Activated CD8-positive, alpha-beta memory T cell treated with anti-CD3 and anti-CD28 coated beads for 24 hours (primary cell): ENCODE measurements around the gene UBQLN4.

Source experiments
- DNase-seq: peaks from one replicate; pipeline ENCODE4 v3.0.0-alpha.2; 2020

The UBQLN4 gene

GRCh38 chr1:156009404-156009803, 44.2 kb downstream of the UBQLN4 start:
- no peak for DNase-seq

DNA sequence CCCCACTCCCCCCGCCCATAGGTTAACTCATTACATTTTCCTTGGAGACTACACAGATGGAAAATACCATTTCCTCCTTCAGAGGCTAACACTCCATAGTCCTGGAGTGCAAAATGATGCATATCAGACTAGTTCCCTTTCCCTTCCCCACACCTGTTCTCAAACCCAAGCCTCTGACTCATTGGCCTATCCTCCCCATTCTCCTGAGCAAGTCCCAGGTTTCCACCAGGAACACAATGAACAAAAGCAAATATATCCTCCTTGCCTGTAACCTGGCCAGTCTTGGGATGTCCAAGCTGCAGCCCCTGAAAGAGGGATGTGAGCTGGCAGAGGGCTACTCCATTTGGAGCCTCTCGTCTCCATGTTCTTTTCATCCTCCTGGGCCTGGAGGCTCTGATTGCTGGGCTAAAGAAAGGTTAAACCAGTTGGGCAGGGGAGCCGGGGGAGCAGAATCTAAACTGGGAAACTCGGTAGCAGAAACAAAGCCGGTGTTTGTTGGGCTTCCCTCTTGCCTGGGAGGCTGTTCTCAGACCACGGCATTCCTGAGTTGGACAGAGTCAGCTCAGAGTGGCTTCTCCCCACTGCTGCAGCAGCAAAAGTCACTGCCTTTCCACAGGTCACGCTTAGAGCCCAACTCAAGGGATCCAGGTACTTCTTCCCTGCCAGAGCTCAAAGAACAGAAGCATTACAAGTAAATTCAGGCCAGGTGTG, 46.8 kb downstream of the UBQLN4 start:
- DNase-seq, result no peak

DNA sequence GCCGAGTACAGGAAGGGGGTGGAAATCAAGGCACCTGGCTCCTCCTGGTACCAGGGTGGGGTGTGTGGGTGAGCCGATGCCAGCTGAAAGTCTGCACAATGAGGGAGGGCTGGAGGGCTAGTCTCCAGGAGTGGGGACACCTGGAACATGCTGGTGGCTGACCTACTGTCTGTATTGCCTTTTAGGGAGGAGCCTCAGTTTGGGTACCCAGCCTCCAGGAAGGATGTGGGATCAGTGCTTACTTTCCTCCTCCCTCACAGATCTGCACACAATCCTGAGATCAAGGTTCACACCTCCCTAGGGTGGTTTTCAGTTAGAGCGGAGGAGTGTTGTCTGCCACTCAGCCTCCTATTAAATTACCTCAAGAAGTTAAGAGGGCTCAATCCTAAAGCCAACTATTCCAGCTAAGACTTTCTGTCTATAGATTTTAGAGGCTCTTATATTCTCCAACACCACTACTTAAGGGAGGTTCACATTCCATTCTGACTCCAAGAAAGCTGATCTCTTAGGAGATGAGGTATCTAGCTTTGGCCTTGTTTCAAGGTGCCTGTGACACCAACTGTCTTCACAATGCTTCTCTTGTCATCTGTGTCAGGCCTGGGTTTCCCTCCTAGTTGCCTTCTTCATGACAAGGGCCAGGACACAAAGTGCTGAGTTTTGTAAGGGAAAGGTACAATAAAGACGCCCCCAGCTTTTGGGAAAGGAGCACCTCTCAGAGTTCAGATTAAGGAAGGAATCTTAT, 48.6 kb downstream of the UBQLN4 start:
- peak; percentile 62 for DNase-seq

DNA sequence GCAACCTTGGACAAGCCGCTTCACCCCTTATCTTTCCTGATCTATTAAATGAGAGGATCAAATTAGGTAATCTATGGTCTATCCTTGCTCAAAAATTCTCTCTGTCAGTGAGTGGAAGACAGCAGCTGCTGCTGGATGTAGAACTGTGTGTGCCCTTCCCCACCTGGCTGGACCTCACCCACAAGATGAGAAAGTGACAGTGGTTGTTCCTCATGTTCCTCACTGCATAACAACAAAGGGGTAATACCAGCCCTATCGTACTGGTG, 49.7 kb downstream of the UBQLN4 start:
- DNase-seq, result no peak

- DNase-seq, result no peak
These were observed 51.2 kb downstream of the UBQLN4 start for GRCh38 chr1:156002188-156002911.

GRCh38 chr1:156001662-156002171, 51.9 kb downstream of the UBQLN4 start:
- no peak for DNase-seq

- no peak for DNase-seq
These were observed 52.5 kb downstream of the UBQLN4 start for GRCh38 chr1:156001021-156001661.

DNA sequence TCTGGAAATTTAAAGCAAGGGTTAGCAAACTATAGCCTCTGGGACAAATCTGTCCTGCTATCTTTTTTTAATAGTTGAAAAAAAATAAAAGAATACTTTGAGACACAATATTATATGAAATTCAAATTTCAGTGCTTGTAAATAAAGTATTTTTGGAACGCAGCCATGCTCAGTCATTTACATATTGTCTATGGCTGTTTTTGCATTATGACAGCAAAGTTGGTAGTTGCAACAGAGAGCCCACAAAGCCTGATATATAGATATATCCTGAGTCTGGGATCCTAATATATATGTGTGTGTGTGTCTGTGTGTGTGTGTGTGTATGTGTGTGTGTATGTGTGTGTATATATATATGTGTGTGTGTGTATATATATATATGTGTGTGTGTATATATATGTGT, 53.6 kb downstream of the UBQLN4 start:
- DNase-seq, result no peak

DNA sequence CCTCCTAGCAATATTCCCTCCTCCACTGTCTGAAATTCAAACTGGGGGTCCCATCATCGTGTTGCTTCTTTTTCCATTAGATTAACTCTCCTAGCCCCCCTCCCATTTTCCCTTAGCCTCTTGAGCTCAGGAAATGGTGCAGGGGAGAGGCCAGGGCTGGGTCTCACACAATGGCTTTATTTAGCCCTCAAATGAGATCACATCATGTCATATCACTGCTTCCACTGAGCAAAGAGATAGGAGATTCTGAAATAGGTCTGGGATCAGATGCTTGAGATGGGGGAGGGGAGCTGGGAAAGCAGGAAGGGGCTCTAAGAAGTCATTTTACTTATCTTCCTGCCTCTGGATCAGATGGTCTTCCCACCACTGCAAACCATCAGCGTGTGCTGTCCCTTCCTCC, 57.4 kb downstream of the UBQLN4 start:
- no peak for DNase-seq

GRCh38 chr1:155993595-155993994, 60.0 kb downstream of the UBQLN4 start:
- DNase-seq, result no peak

DNA sequence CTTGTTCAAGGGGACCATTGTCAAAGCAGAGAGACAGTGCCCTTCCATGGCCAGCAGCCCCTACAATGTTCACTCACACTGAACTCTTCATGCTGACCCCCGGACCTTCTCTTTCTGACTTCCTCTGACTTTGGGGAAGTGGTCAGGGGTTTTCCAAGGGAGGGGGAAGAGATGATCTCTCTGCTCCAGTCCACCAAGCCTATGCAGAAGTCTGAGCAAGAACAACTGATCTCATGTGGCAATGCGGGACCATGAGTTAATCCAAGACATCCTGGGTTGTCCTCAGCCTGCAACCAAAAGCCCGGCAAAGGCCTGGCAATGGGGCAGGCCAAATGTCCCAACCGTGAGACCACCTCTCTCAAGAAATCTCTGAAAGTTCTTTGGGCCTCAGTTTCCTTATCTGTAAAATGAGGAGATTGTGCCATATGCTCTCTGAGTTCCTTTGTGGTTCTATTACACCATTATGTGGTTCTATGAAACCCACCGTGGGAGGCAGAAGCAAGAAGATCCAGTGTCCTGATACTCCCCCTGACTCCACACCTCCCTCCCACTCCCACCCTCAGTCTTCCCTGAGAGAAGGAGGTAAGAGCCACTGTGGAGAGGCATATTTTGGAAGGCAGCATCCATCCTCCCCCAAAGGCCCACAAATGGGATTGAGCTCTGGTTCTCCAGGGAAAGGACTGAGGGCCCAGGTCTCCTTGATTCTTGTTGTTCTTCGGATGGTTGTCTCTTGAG, 63.4 kb downstream of the UBQLN4 start:
- DNase-seq, result no peak

- peak; percentile 91 for DNase-seq
These were observed 64.2 kb downstream of the UBQLN4 start for GRCh38 chr1:155989242-155990004.
